Endothelial cell of umbilical vein (primary cell): ENCODE measurements around the gene FAM9A. TPM values are rescaled to one million over a fixed set of nuclear protein-coding genes. Genes with fewer than 3 reads are reported as not detected.

Experiments
- BruUV-seq: library from RNA; stranded (reverse); fragments of 400-500 nt; replicated peaks from 2 replicates; lab custom pipeline; 2021; lab: Mats Ljungman, UMichigan
- CTCF ChIA-PET: fragments of 300-600, 350-600 bp; sonication (Branson Sonifier 250); formaldehyde crosslinking; loops from one replicate; lab custom pipeline; 2021; ENCODE audit warnings: antibody characterized with exemption, inconsistent platforms; lab: Charles Lee
- POLR2A ChIA-PET: fragments of 300-600, 350-600 bp; sonication (Branson Sonifier 250); formaldehyde crosslinking; loops from one replicate; lab custom pipeline; 2021; ENCODE audit warnings: antibody characterized with exemption, inconsistent platforms; lab: Charles Lee
- DNase-seq: peaks from one replicate; pipeline ENCODE4 v3.0.0-alpha.2; 2011; ENCODE audit warnings: low read depth, low spot score
- FAIRE-seq: peaks from 2 replicates; lab custom pipeline; 2011; peaks lifted over from hg19 to GRCh38; lab: Jason Lieb, UNC
- H2AFZ ChIP-seq: 2 replicates; pipeline ENCODE4 v1.6.0; 2012; ENCODE audit warnings: low read depth, low read length, control low read depth, inconsistent platforms
- H3K27ac ChIP-seq: 2 replicates; pipeline ENCODE4 v1.5.1; 2011; ENCODE audit warnings: low read depth, mild to moderate bottlenecking, control low read depth, low read length, moderate library complexity; ENCODE audit not compliant: insufficient read depth
- H3K27me3 ChIP-seq, 2 experiments: 2 replicates each; pipeline versions ENCODE4 v1.6.0 to v1.6.1; 2011; ENCODE audit warnings: low read length in 2 of 2, mixed read lengths in 1 of 2; ENCODE audit not compliant: control insufficient read depth in 2 of 2, insufficient read depth in 2 of 2
- H3K36me3 ChIP-seq, 2 experiments: 2 replicates in 1 of 2; 3 replicates in 1 of 2; pipeline ENCODE4 v1.5.1; 2011; ENCODE audit warnings: low read length in 2 of 2, mild to moderate bottlenecking in 1 of 2, moderate library complexity in 1 of 2; ENCODE audit not compliant: control insufficient read depth in 2 of 2, insufficient read depth in 2 of 2; ENCODE audit errors: extremely low read depth in 1 of 2
- H3K4me1 ChIP-seq: 3 replicates; pipeline ENCODE4 v1.5.1; 2011; ENCODE audit warnings: mild to moderate bottlenecking, low read length; ENCODE audit not compliant: control insufficient read depth, insufficient read depth; ENCODE audit errors: extremely low read depth
- H3K4me2 ChIP-seq: 2 replicates; pipeline ENCODE4 v1.6.1; 2011; ENCODE audit warnings: low read length, control low read depth, mixed read lengths; ENCODE audit not compliant: insufficient read depth
- H3K4me3 ChIP-seq, 3 experiments: fragments of 200-600 bp in 1 of 3; sonication (generic), shearing (Covaris generic) in 1 of 3; replicated peaks in 1 of 3; 2 replicates each; pipeline ENCODE4 v1.5.1; 2011 to 2016; ENCODE audit warnings: control low read depth in 3 of 3, low read length in 3 of 3, mild to moderate bottlenecking in 2 of 3, inconsistent platforms in 1 of 3, low read depth in 1 of 3, moderate library complexity in 1 of 3; ENCODE audit not compliant: insufficient read depth in 1 of 3
- H3K79me2 ChIP-seq: 2 replicates; pipeline ENCODE4 v1.6.0; 2012; ENCODE audit warnings: low read length, inconsistent platforms; ENCODE audit not compliant: control insufficient read depth, insufficient read depth
- H3K9ac ChIP-seq: replicated peaks from 2 replicates; pipeline ENCODE3; 2011; ENCODE audit warnings: low read length, control low read depth; ENCODE audit not compliant: insufficient read depth; ENCODE audit errors: extremely low read depth
- H3K9me1 ChIP-seq: replicated peaks from 3 replicates; pipeline ENCODE4 v1.6.0; 2011; ENCODE audit warnings: mild to moderate bottlenecking, low read length; ENCODE audit not compliant: control insufficient read depth, insufficient read depth; ENCODE audit errors: extremely low read depth
- H3K9me3 ChIP-seq: replicated peaks from 2 replicates; pipeline ENCODE4 v1.5.1; 2012; ENCODE audit warnings: low read length, inconsistent platforms; ENCODE audit not compliant: control insufficient read depth, insufficient read depth
- H4K20me1 ChIP-seq: replicated peaks from 2 replicates; pipeline ENCODE3; 2011; ENCODE audit warnings: mild to moderate bottlenecking, low read length; ENCODE audit not compliant: control insufficient read depth, insufficient read depth; ENCODE audit errors: extremely low read depth
- CTCF ChIP-seq, 2 donors: IDR thresholded peaks; 1 replicate in 1 of 2; 2 replicates in 1 of 2; pipeline ENCODE4 v1.5.1; 2011; ENCODE audit warnings: low read length in 2 of 2, mild to moderate bottlenecking in 2 of 2, moderate library complexity in 2 of 2, control low read depth in 1 of 2, inconsistent platforms in 1 of 2, low read depth in 1 of 2; ENCODE audit not compliant: insufficient read depth in 1 of 2; ENCODE audit errors: extremely low read depth in 1 of 2
- FOS ChIP-seq: IDR thresholded peaks from 2 replicates; pipeline ENCODE4 v1.6.1; 2011; ENCODE audit warnings: mild to moderate bottlenecking, low read length, moderate library complexity, borderline replicate concordance; ENCODE audit not compliant: insufficient read depth
- GATA2 ChIP-seq: IDR thresholded peaks from 2 replicates; pipeline ENCODE4 v1.7.0; 2011; ENCODE audit warnings: low read depth, mild to moderate bottlenecking, moderate library complexity, mixed read lengths, low read length; ENCODE audit not compliant: insufficient read length, insufficient read depth
- JUN ChIP-seq: IDR thresholded peaks from 2 replicates; pipeline ENCODE4 v1.6.1; 2011; ENCODE audit warnings: borderline replicate concordance, low read depth; ENCODE audit not compliant: insufficient read length, insufficient read depth
- MAX ChIP-seq: IDR thresholded peaks from 2 replicates; pipeline ENCODE4 v1.6.1; 2011; ENCODE audit not compliant: insufficient read depth, insufficient read length
- MYC ChIP-seq: IDR thresholded peaks from one replicate; pipeline ENCODE4 v1.6.1; 2011; ENCODE audit warnings: mild to moderate bottlenecking, low read depth, low read length
- POLR2AphosphoS5 ChIP-seq: IDR thresholded peaks from 2 replicates; pipeline ENCODE4 v1.6.1; 2012; ENCODE audit warnings: low read depth, mild to moderate bottlenecking, control low read depth, low read length, moderate library complexity; ENCODE audit not compliant: insufficient read depth
- dilution Hi-C: fragments of 300-500 bp; cut with MboI; formaldehyde crosslinking; loops from one replicate; pipeline ENCODE4 v1.15.0; 2019; ENCODE audit warnings: low sequenced_read_pairs; ENCODE audit not compliant: extremely low pct_ligation_motif_present
- intact Hi-C: fragments of 100-400 bp; cut with micrococcal nuclease; formaldehyde crosslinking; loops from one replicate; pipeline ENCODE4 v1.10.0; 2022
- polyA plus RNA-seq, 4 experiments: library from polyadenylated mRNA; depleted of rRNA in 3 of 4; stranded (reverse) in 3 of 4; unstranded in 1 of 4; fragments of >200 nt; gene quantifications; 2 replicates each; pipeline versions ENCODE4 v1.2.1 to v1.2.3, GENCODE V29; 2011 to 2012; ENCODE audit warnings: missing spikeins in 1 of 4
- total RNA-seq: library from RNA; stranded (reverse); gene quantifications from 2 replicates; pipeline ENCODE4 v1.2.3, GENCODE V29; 2021

Gene FAM9A
- total and polyA plus RNA-seq, 2 donors (not counting 3 experiments of a cell fraction or from before 2014, with no cell fraction given), result not detected

GRCh38 chrX:8834392-8834791, 33.2 kb upstream of the FAM9A start:
- no peak for DNase-seq
- CTCF ChIA-PET, result no interaction called here
- H3K9me3 ChIP-seq, result no peaks in the 10 kb centered on the region
- POLR2A ChIA-PET, result no interaction called here
- H2AFZ ChIP-seq, result no peak overlapping the region
- H3K4me1 ChIP-seq, result no peaks in the 10 kb centered on the region
- H3K79me2 ChIP-seq, result no peaks in the 10 kb centered on the region
- H3K27ac ChIP-seq, result no peak overlapping the region
- no peak overlapping the region for H3K4me3 ChIP-seq
- no peak overlapping the region for H3K4me2 ChIP-seq
- TF ChIP-seq JUN (no peak), CTCF (IDR thresholded peaks at IDR 0.05; ENCODE audit: extremely low read depth in 1 of 2, insufficient read depth in 1 of 2, low read depth in 1 of 2, low read length in 2 of 2) (no peak), POLR2AphosphoS5 (no peak), MAX (no peak), FOS (no peak), GATA2 (no peak), MYC (no peak)
- intact Hi-C loops (no loop called here), dilution Hi-C loops (no loop called here)
- no TSS peak for BruUV-seq
- no peaks in the 10 kb centered on the region for H3K36me3 ChIP-seq
- no peaks in the 10 kb centered on the region for H4K20me1 ChIP-seq
- no peak overlapping the region for H3K9ac ChIP-seq
- H3K27me3 ChIP-seq, result no peaks in the 10 kb centered on the region
- no peaks in the 10 kb centered on the region for H3K9me1 ChIP-seq
- FAIRE-seq, result no peak
